Fibroblast of skin of right biceps (primary cell): ENCODE data around the gene PSMA1.

Source experiments
- DNase-seq: peaks from one replicate; pipeline ENCODE4 v3.0.0-alpha.2; 2013

The PSMA1 gene

GRCh38 chr11:14529321-14529720 is 9.1 kb upstream of the PSMA1 start:
- no peak for DNase-seq

- DNase-seq: no peak
These were observed 2.6 kb upstream of the PSMA1 start for GRCh38 chr11:14522801-14523200.

- DNase-seq: no peak
These were observed 2.1 kb upstream of the PSMA1 start for GRCh38 chr11:14522245-14522644.

GRCh38 chr11:14520747-14521151 is 563 bp upstream of the PSMA1 start:
- no peak for DNase-seq

- DNase-seq: peak; percentile 30
These were observed 629 bp downstream of the PSMA1 start for GRCh38 chr11:14519597-14519916.

- no peak for DNase-seq
These were observed 1.4 kb downstream of the PSMA1 start for GRCh38 chr11:14518820-14519219.

GRCh38 chr11:14513800-14514199 is 6.4 kb downstream of the PSMA1 start:
- no peak for DNase-seq

- DNase-seq: no peak
These were observed 13.7 kb downstream of the PSMA1 start for GRCh38 chr11:14506532-14506931.

GRCh38 chr11:14503023-14503422 is 17.2 kb downstream of the PSMA1 start:
- no peak for DNase-seq

GRCh38 chr11:14502039-14502438 is 18.1 kb downstream of the PSMA1 start:
- no peak for DNase-seq

GRCh38 chr11:14500181-14500651 is 20.0 kb downstream of the PSMA1 start:
- peak; percentile 45 for DNase-seq

- DNase-seq: peak; percentile 95
These were observed 20.5 kb downstream of the PSMA1 start, which contains the start of gene COPB1 for GRCh38 chr11:14499560-14500180. Gene COPB1 (minus strand): TSS chr11:14499811. CDS start chr11:14498928, 883 bp downstream.

GRCh38 chr11:14499178-14499559 is 21.0 kb downstream of the PSMA1 start:
- DNase-seq: peak; percentile 33

GRCh38 chr11:14480716-14481115 is 39.5 kb downstream of the PSMA1 start:
- peak; percentile 8 for DNase-seq

GRCh38 chr11:14471127-14471526 is 49.1 kb downstream of the PSMA1 start:
- DNase-seq: no peak

- DNase-seq: no peak
These were observed 56.6 kb downstream of the PSMA1 start for GRCh38 chr11:14463623-14464022.

- no peak for DNase-seq
These were observed 60.0 kb downstream of the PSMA1 start for GRCh38 chr11:14460147-14460546.

GRCh38 chr11:14458377-14458776 is 61.8 kb downstream of the PSMA1 start:
- DNase-seq: no peak

GRCh38 chr11:14455648-14456430 is 64.3 kb downstream of the PSMA1 start:
- no peak for DNase-seq
